K562 (cell line): ENCODE results near the gene LTA. TPM values are rescaled to one million over a fixed set of nuclear protein-coding genes. Genes with fewer than 3 reads are reported as not detected.

Experiments used
- ADNP ChIP-seq: fragments of 200-800 bp; sonication (Bioruptor generic); IDR thresholded peaks from 2 replicates; pipeline ENCODE4 v1.6.1; 2016; ENCODE audit warnings: missing genetic modification characterization, missing compliant biosample characterization
- CBFA2T3 ChIP-seq: fragments of 450-650 bp; IDR thresholded peaks from 2 replicates; pipeline ENCODE4 v1.6.1; 2017
- DACH1 ChIP-seq: fragments of 450-650 bp; IDR thresholded peaks from 2 replicates; pipeline ENCODE4 v1.6.1; 2018; ENCODE audit not compliant: partially characterized antibody
- ESRRA ChIP-seq: fragments of 450-650 bp; IDR thresholded peaks from 2 replicates; pipeline ENCODE4 v1.6.1; 2014; ENCODE audit warnings: low read depth, mild to moderate bottlenecking, moderate library complexity, borderline replicate concordance
- ETS2 ChIP-seq: IDR thresholded peaks from 2 replicates; pipeline ENCODE4 v1.6.1; 2016; ENCODE audit warnings: borderline replicate concordance, missing genetic modification characterization, mild to moderate bottlenecking, moderate library complexity, missing compliant biosample characterization; ENCODE audit not compliant: poor library complexity, severe bottlenecking
- HDAC8 ChIP-seq: fragments of 450-650 bp; IDR thresholded peaks from 2 replicates; pipeline ENCODE4 v1.6.1; 2016; ENCODE audit warnings: mild to moderate bottlenecking, missing genetic modification characterization, moderate library complexity, missing compliant biosample characterization
- NFE2 ChIP-seq: IDR thresholded peaks from 2 replicates; pipeline ENCODE4 v1.6.1; 2014; ENCODE audit warnings: antibody characterized with exemption, low read depth
- RFX7 ChIP-seq: fragments of 250-450 bp; sonication (Bioruptor Pico); IDR thresholded peaks from 2 replicates; pipeline ENCODE4 v1.5.1; 2021; ENCODE audit warnings: mild to moderate bottlenecking
- SMARCC2 ChIP-seq: fragments of 450-650 bp; IDR thresholded peaks from 2 replicates; pipeline ENCODE4 v1.6.1; 2017; ENCODE audit warnings: antibody characterized with exemption, moderate library complexity, mild to moderate bottlenecking, low read depth
- SP1 ChIP-seq: sonication (generic); formaldehyde crosslinking; IDR thresholded peaks from 2 replicates; pipeline ENCODE4 v1.8.1; 2022; ENCODE audit warnings: mild to moderate bottlenecking, missing genetic modification reagents
- ZNF507 ChIP-seq: conservative IDR thresholded peaks from 2 replicates; pipeline ENCODE4 v1.6.1; 2017; ENCODE audit warnings: missing genetic modification characterization, missing compliant biosample characterization
- ZNF57 ChIP-seq: fragments of 450-650 bp; formaldehyde crosslinking; IDR thresholded peaks from 2 replicates; pipeline ENCODE4 v1.4.0; 2020; ENCODE audit warnings: mild to moderate bottlenecking, moderate library complexity
- polyA plus RNA-seq, 8 experiments: library from polyadenylated mRNA; depleted of rRNA in 4 of 8; stranded (reverse) in 5 of 8; unstranded in 3 of 8; fragments of >200 nt; fragmentation: Nextera tagmentation in 2 of 8; fragmentation: Illumina TruSeq in 1 of 8; extraction: Ambion mirVana in 2 of 8; extraction: Trizol in 1 of 8; gene quantifications; 2 replicates each; pipeline versions ENCODE4 v1.2.1 to v1.2.3, GENCODE V29; 2011 to 2014; ENCODE audit warnings: inconsistent platforms in 1 of 8, missing spikeins in 1 of 8
- total RNA-seq, 7 experiments: library from RNA; depleted of rRNA in 6 of 7; stranded (reverse); fragments of >200 nt in 6 of 7; fragmentation: Illumina TruSeq in 2 of 7; extraction: Trizol in 2 of 7; gene quantifications; 2 replicates each; pipeline versions ENCODE4 v1.2.1 to v1.2.3, GENCODE V29; 2011 to 2021; ENCODE audit warnings: low replicate concordance in 1 of 7
- TF ChIP-seq, protein P1 (sequence below): fragments of 250-450 bp; sonication (Bioruptor Pico); IDR thresholded peaks from 2 replicates; pipeline ENCODE4 v1.8.0; 2022; ENCODE audit warnings: moderate library complexity, mild to moderate bottlenecking, inconsistent platforms
- TF ChIP-seq, protein P2 (sequence below), 2 experiments: fragments of 450-650 bp in 1 of 2; IDR thresholded peaks; 2 replicates each; pipeline ENCODE4 v1.6.1; 2011 to 2017; ENCODE audit warnings: low read depth in 2 of 2, antibody characterized with exemption in 1 of 2, borderline replicate concordance in 1 of 2, low read length in 1 of 2, mild to moderate bottlenecking in 1 of 2, mixed read lengths in 1 of 2; ENCODE audit not compliant: control insufficient read depth in 1 of 2
- TF ChIP-seq, protein P3 (sequence below): fragments of 450-650 bp; IDR thresholded peaks from 2 replicates; pipeline ENCODE4 v1.6.1; 2018; ENCODE audit warnings: mild to moderate bottlenecking, low read depth; ENCODE audit not compliant: partially characterized antibody
- TF ChIP-seq, protein P4 (sequence below): fragments of 250-450 bp; sonication (Bioruptor Pico); IDR thresholded peaks from 2 replicates; pipeline ENCODE4 v1.5.0; 2020; ENCODE audit warnings: mild to moderate bottlenecking
- TF ChIP-seq, protein P5 (sequence below): fragments of 450-650 bp; IDR thresholded peaks from 2 replicates; pipeline ENCODE4 v1.6.1; 2017; ENCODE audit warnings: mild to moderate bottlenecking, moderate library complexity

Gene LTA
- total and polyA plus RNA-seq, 9 of the 15 experiments (the other 6 are each of a cell fraction or from before 2014, with no cell fraction given): 0.80 TPM; not detected in 8

DNA sequence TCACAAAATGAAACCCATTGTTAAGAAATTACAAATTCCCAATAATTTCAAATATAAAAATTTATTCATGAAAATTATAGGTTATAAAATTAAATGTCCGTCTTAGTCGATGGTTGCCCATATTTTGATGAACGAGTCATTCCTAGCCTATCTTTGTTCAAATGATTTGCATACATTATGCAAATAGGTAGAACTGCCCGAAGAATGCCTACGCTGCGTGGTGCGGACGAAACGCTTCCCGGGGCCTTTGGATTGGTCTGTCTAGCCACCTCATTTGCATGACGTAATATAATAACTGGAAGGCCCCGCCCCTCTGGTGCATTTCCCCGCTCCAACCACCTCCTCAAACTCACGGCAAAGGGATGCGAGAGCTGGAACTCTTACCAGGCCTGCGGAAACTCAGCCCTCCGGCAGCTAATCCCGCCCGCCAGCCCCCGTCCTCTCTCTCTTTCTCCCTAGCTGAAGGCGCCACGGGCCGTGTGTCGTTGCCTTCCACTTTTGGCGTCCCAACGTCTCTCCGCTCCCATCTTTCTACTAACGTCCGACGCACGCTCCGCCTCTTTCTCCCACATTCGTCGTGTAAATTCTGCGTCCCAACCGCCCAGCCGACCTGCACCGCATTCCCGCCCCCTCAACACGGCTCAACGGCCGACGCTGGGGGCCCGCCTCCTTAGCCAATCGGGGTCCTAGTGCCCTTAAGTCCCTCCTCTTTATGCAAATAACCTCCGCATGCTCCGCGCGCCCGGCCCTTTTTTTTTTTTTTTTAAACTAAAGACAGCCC is 47.9 kb downstream of the LTA start (continued):
- TF ChIP-seq, protein P1, sequence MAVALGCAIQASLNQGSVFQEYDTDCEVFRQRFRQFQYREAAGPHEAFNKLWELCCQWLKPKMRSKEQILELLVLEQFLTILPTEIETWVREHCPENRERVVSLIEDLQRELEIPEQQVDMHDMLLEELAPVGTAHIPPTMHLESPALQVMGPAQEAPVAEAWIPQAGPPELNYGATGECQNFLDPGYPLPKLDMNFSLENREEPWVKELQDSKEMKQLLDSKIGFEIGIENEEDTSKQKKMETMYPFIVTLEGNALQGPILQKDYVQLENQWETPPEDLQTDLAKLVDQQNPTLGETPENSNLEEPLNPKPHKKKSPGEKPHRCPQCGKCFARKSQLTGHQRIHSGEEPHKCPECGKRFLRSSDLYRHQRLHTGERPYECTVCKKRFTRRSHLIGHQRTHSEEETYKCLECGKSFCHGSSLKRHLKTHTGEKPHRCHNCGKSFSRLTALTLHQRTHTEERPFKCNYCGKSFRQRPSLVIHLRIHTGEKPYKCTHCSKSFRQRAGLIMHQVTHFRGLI (CRISPR knock-in tag): no peak
- no peak for TF ChIP-seq ETS2 (tag)
- TF ChIP-seq ZNF507 (tag): no peak
- TF ChIP-seq, protein P2, sequence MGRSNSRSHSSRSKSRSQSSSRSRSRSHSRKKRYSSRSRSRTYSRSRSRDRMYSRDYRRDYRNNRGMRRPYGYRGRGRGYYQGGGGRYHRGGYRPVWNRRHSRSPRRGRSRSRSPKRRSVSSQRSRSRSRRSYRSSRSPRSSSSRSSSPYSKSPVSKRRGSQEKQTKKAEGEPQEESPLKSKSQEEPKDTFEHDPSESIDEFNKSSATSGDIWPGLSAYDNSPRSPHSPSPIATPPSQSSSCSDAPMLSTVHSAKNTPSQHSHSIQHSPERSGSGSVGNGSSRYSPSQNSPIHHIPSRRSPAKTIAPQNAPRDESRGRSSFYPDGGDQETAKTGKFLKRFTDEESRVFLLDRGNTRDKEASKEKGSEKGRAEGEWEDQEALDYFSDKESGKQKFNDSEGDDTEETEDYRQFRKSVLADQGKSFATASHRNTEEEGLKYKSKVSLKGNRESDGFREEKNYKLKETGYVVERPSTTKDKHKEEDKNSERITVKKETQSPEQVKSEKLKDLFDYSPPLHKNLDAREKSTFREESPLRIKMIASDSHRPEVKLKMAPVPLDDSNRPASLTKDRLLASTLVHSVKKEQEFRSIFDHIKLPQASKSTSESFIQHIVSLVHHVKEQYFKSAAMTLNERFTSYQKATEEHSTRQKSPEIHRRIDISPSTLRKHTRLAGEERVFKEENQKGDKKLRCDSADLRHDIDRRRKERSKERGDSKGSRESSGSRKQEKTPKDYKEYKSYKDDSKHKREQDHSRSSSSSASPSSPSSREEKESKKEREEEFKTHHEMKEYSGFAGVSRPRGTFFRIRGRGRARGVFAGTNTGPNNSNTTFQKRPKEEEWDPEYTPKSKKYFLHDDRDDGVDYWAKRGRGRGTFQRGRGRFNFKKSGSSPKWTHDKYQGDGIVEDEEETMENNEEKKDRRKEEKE (IDR thresholded peaks at IDR 0.05; ENCODE audit: borderline replicate concordance in 1 of 2, control insufficient read depth in 1 of 2, low read depth in 2 of 2, low read length in 1 of 2): 0 out of 4 replicates have a peak, but pooled peaks of 1 of the 2 experiments have one; percentile 75
- TF ChIP-seq, protein P3, sequence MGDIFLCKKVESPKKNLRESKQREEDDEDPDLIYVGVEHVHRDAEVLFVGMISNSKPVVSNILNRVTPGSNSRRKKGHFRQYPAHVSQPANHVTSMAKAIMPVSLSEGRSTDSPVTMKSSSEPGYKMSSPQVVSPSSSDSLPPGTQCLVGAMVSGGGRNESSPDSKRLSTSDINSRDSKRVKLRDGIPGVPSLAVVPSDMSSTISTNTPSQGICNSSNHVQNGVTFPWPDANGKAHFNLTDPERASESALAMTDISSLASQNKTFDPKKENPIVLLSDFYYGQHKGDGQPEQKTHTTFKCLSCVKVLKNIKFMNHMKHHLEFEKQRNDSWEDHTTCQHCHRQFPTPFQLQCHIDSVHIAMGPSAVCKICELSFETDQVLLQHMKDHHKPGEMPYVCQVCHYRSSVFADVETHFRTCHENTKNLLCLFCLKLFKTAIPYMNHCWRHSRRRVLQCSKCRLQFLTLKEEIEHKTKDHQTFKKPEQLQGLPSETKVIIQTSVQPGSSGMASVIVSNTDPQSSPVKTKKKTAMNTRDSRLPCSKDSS: no peak
- TF ChIP-seq, protein P4, sequence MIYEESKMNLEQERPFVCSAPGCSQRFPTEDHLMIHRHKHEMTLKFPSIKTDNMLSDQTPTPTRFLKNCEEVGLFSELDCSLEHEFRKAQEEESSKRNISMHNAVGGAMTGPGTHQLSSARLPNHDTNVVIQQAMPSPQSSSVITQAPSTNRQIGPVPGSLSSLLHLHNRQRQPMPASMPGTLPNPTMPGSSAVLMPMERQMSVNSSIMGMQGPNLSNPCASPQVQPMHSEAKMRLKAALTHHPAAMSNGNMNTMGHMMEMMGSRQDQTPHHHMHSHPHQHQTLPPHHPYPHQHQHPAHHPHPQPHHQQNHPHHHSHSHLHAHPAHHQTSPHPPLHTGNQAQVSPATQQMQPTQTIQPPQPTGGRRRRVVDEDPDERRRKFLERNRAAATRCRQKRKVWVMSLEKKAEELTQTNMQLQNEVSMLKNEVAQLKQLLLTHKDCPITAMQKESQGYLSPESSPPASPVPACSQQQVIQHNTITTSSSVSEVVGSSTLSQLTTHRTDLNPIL: peak; percentile 63; the same call in 1 of the 2 replicates
- no peak for TF ChIP-seq HDAC8
- TF ChIP-seq RFX7 (CRISPR knock-in tag): no peak
- TF ChIP-seq SP1 (CRISPR knock-in tag): peak; percentile 96
- TF ChIP-seq CBFA2T3: no peak
- TF ChIP-seq SMARCC2: no peak
- TF ChIP-seq ADNP: no peak
- TF ChIP-seq DACH1: no peak
- TF ChIP-seq, protein P5, sequence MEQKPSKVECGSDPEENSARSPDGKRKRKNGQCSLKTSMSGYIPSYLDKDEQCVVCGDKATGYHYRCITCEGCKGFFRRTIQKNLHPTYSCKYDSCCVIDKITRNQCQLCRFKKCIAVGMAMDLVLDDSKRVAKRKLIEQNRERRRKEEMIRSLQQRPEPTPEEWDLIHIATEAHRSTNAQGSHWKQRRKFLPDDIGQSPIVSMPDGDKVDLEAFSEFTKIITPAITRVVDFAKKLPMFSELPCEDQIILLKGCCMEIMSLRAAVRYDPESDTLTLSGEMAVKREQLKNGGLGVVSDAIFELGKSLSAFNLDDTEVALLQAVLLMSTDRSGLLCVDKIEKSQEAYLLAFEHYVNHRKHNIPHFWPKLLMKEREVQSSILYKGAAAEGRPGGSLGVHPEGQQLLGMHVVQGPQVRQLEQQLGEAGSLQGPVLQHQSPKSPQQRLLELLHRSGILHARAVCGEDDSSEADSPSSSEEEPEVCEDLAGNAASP: no peak
- peak; percentile 39; the same call in 1 of the 2 replicates for TF ChIP-seq ESRRA
- TF ChIP-seq ZNF57 (CRISPR knock-in tag): 0 out of 2 replicates have a peak, but pooled peaks have one; percentile 43
- peak; percentile 35 for TF ChIP-seq NFE2
